GM12873 (cell line): ENCODE measurements around the gene FAM222A.

ENCODE experiments used
- CTCF ChIP-seq: IDR thresholded peaks from 2 replicates; pipeline ENCODE4 v1.5.1; 2012; ENCODE audit warnings: low read depth, mild to moderate bottlenecking, moderate library complexity, low read length, control low read depth; ENCODE audit not compliant: insufficient read depth; ENCODE audit errors: missing control alignments

Gene FAM222A

GRCh38 chr12:109675411-109675810 lies 38.2 kb upstream of the FAM222A start:
- TF ChIP-seq CTCF: no peak

GRCh38 chr12:109677279-109677691 lies 36.3 kb upstream of the FAM222A start:
- TF ChIP-seq CTCF: no peak

DNA sequence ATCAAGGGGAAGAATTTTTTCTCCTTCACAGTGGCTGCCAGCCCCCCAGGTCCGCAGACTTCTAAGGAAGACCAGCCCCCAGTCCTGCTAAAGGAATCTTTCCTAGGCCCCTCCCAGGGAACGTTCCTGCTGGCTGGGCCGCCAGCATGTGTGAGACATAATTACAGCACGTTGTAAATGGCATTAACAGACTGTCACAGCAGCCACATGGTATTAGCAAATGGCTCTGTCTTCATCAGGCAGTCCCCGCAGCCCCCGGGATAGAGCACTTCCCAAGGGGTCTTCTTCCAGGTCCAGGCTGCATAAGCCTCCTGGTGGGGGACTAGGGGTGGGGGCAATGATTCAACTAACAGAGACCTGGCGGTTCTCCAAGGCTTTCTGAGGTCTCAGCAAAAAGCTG lies 34.9 kb upstream of the FAM222A start:
- TF ChIP-seq CTCF: no peak

GRCh38 chr12:109679501-109680263 lies 33.9 kb upstream of the FAM222A start:
- no peak for TF ChIP-seq CTCF

GRCh38 chr12:109680264-109681005 lies 33.2 kb upstream of the FAM222A start:
- TF ChIP-seq CTCF: no peak

- TF ChIP-seq CTCF: no peak
These were observed 31.5 kb upstream of the FAM222A start for GRCh38 chr12:109681986-109682707.

DNA sequence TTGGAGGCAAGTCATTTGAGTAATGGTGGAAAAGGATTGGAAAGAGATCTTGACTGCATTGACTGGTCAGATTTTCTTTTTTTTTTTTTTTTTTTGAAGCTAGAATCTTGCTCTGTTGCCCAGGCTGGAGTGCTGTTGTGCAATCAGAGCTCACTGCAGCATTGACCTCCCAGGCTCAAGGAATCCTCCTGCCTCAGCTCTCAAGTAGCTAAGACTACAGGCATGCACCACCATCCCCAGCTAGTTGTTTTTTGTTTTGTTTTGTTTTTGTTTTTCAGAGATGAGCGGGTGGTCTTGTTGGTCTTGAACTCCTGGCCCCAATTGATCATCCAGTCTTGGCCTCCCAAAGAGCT lies 30.9 kb upstream of the FAM222A start:
- no peak for TF ChIP-seq CTCF
